Activated naive CD4-positive, alpha-beta T cell treated with anti-CD3 and anti-CD28 coated beads, Interleukin-2, amount 50 U/mL, for 16 hours (primary cell): ENCODE results near the gene MAK.
"Not testable (repeated sequence)": the region's sequence is repeated elsewhere in the genome, so short reads cannot be mapped to it uniquely, and the experiment has no call there.

ENCODE experiments used
- DNase-seq: peaks from one replicate; pipeline ENCODE4 v3.0.0-alpha.2; 2020

Gene MAK

DNA sequence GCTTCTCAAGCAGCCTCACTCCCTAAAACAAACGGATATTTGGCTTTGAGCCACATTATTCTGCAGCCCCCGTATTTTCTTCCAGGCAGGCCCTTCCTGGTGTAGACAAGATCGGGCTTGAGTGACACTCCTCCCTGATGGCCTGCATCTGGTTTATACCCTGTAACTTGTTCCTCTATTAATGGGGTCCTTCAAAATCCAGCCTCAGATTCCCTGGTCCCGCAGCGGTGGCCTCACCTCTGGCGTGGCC, 115.8 kb downstream of the MAK start:
- no peak for DNase-seq

DNA sequence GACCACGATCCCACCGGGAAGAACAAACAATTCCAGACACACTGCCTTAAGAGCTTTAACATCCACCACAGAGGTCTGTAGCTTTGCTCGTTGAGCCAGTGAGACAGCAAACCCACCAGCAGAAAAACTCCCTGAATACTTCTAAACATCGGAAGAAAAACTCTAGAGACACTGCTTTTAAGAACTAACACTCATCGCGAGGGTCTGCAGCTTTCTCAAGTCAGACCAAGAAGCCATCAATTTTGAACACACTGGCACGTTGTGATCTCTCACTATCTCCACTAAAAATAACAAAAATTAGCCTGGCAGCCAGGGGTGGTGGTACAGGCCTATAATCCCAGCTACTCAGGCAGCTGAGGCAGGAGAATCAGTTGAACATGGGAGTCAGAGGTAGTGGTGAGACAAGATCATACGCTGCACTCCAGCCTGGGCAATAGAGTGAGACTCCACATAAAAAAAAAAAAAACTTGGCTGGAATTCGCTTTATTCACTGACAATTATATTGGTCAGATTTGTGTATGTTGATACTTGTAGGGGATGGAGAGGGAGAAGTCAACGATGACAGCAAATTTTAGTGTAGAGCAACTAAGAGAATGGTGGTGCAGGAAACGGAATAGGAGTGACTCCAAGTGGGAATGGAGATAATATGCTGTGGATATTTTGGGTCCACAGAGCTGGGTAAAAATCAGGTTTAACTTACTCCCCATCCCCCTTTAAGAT, 116.3 kb downstream of the MAK start:
- DNase-seq, result no peak

DNA sequence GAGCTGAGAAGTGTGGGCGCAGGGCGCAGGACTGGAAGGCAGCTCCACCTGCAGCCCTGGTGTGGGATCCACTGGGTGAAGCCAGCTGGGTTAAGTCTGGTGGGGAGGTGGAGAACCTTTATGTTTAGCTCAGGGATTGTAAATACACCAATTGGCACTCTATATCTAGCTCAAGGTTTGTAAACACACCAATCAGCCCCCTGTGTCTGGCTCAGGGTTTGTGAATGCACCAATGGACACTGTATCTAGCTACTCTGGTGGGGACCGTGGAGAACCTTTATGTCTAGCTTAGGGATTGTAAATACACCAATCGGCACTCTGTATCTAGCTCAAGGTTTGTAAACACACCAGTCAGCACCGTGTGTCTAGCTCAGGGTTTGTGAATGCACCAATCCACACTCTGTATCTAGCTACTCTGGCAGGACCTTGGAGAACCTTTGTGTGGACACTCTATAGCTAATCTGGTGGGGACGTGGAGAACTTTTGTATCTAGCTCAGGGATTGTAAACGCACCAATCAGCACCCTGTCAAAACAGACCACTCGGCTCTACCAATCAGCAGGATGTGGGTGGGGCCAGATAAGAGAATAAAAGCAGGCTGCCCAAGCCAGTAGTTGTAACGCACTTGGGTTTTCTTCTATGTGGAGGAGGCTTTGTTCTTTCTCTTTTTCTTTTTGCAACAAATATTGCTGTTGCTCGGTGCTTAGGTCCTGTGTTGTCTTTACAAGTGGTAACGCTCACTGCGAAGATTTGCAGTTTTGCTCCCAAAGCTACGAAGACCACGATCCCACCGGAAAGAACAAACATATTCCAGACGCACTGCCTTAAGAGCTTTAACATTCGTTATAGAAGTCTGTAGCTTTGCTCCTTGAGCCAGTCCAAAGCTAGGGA, 117.1 kb downstream of the MAK start:
- not testable (repeated sequence) for DNase-seq

DNA sequence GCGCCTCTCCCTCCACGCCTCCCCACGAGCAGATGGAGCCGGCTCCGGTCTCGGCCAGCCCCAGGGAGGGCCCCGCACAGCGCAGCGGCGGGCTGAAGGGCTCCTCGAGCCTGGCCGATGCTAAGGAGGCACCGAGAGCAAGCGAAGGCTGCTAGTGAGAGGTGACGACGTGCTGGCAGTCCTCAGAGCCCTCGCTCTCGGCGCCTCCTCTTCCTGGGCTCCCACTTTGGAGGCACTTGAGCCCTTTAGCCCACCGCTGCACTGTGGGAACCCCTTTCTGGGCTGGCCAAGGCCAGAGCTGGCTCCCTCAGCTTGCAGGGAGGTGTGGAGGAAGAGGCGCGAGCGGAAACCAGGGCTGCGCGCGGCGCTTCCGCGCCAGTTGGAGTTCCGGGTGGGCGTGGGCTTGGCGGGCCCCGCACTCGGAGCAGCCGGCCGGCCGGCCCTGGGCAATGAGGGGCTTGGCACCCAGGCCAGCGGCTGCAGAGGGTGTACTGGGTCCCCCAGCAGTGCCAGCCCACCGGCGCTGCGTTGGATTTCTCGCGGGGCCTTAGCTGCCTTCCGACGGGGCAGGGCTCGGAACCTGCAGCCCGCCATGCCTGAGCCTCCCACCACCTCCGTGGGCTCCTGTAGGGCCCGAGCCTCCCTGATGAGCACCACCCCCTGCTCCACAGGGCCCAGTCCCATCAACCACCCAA, 117.9 kb downstream of the MAK start:
- DNase-seq, result peak; percentile 54

DNA sequence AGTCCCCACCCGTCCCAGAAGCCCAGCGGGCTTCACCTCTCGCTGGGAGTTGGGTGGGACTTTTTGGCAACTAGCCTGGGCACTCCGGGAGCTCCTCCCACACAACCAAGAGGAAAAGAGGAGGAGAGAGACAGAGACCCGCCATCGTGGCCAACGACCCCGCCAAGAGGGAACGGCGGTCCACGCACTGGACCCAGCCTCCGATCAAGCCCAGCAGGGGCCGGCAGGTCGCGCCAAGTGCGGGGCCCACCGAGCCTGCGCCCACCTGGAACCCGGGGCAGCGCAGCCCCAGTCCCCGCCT, 118.4 kb downstream of the MAK start:
- no peak for DNase-seq

DNA sequence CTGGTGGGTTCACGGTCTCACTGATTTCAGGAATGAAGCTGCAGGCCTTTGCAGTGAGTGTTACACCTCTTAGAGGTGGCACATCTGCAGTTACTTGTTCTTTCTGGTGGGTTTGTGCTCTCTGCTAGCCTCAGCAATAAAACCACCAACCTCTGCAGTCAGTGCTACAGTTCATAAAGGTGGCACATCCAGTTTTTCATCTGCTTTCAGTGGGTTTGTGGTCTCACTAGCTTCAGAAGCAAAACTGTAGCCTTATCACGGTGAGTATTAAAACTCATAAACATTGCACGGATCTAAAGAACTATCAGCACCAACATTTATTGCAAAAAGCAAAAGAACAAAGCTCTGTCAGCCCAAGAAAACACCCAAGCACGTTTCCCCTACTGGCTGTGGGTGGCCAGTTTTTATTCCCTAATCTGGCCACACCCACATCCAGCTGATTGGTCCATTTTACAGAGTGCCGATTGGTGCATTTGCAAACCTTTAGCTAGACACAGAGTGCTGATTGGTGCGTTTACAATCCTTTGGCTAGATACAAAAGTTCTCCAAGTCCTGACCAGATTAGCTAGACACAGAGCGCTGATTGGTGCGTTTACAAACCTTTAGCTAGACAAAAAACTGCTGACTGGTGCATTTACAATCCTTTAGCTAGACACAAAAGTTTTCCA, 118.9 kb downstream of the MAK start:
- DNase-seq, result peak; percentile 32

DNA sequence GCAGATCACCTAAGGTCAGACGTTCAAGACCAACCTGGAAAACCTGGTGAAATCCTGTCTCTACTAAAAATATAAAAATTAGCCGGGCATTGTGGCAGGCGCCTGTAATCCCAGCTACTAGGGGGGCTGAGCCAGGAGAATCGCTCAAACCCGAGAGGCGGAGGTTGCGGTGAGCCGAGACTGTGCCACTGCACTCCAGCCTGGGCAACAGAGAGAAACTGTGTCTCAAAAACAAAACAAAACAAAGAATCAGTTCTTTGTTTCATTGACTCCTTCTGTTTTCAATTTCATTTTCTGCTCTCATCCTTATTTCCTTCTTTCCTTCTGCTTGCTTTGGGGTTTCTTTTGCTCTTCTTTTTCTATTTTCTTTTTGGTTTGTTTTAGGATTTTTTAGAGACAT, 124.4 kb downstream of the MAK start:
- DNase-seq, result no peak
